Pons (tissue), 1 donor: ENCODE measurements around the gene HSD17B1.
"Not testable (repeated sequence)": the region's sequence is repeated elsewhere in the genome, so short reads cannot be mapped to it uniquely, and the experiment has no call there.

ENCODE experiments used
- DNase-seq: peaks from one replicate; pipeline ENCODE4 v3.0.0-alpha.2; 2016; ENCODE audit warnings: low spot score

The HSD17B1 gene

DNA sequence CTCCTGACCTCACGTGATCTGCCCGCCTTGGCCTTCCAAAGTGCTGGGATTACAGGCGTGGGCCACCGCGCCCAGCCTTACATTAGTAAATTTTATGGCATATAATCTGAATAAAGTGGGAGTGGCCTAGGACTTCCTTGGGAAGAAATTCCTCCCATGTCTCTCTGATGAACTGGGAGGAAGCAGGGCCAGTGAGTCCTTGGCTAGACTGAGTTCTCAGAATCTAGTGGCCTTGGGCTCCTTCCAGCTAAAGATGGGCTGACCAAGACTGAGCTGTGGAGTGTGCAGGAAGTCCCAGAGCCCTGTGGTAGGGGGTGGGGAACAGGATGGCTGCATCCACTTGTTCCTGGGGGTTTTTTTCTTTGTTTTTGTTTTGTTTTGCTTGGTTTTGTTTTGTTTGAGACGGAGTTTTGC is 26.7 kb upstream of the HSD17B1 start:
- no peak for DNase-seq

DNA sequence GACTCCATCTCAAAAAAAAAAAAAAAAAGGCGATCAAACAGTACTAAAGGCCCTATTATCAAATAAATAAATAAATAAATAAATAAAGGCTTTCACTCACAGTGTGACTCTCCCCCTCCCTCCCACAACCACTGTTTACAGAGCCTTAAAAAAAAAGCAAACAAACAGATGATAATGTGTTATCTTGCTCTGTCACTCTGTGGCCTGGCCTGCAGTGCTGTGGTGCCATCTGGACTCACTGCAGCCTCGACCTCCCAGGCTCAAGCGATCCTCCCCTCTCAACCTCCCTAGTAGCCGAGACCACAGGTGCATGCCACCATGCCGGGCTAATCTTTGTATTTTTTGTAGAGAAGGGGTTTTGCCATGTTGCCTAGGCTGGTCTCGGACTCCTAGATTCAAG is 24.8 kb upstream of the HSD17B1 start:
- no peak for DNase-seq

DNA sequence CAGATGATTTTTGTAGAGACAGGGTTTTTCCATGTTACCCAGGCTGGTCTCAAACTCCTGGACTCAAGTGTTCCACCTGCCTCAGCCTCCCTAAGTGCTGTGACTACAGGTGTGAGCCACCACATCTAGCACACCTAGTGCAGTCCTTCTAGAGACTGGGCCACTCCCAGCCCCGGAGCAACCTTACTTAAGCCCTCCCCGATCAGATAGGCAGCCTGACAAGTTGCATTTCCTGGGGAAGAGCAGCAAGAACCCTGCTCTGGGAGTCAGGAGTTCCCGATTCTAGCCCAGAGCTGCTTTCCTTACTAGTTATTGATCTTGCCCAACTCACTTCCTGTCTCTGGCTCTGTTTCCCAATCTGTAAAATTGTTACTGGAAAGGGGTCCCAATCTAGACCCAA is 23.7 kb upstream of the HSD17B1 start:
- DNase-seq = no peak

DNA sequence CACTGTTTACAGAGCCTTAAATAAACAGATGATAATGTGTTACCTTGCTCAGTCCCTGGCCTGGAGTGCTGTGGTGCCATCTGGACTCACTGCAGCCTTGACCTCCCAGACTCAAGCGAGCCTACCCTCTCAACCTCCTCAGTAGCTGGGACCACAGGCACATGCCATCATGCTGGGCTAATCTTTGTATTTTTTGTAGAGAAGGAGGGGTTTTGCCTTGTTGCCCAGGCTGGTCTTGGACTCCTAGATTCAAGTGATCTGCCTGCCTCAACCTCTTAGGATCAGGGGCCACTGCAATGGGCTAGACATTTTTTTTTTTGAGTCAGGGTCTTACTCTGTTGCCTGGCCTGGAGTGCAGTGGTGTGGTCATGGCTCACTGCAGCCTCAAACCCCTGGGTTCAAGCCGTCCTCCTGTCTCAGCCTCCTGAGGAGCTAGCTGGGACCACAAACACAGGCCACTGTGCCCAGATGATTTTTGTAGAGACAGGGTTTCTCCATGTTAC is 21.7 kb upstream of the HSD17B1 start:
- no peak for DNase-seq

DNA sequence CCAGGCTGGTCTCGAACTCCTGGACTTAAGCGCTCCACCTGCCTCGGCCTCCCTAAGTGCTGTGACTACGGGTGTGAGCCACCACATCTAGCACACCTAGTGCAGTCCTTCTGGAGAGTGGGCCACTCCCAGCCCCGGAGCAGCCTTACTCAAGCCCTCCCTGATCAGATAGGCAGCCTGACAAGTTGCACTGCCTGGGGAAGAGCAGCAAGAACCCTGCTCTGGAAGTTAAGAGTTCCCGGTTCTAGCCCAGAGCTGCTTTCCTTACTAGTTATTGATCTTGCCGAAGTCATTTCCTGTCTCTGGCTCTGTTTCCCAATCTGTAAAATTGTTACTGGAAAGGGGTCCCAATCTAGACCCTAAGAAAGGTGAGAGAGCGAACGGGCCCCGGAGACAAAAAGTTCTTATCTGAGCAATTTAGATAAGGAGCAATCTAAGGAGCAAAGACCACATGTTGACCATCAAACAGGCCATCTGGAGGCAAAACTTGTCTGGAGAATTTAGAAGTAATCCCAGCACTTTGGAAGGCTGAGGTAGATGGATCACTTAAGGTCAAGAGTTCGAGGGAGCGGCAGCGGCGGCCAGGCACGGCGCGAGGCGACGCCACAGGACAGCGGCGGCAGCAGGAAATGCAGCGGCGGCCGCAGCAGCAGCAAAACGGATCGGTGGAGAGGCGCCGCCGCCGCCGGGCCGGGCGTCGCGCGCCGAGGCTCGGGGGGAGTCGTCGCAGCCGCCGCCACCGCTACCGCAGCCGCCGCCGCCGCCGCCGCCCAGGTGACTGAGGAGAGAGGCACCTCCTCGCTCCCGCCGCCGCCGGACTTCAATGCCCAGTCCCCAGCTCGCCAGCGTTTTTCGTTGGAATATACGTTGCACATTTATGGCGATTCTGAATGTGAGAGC is 21.0 kb upstream of the HSD17B1 start:
- DNase-seq = no peak

DNA sequence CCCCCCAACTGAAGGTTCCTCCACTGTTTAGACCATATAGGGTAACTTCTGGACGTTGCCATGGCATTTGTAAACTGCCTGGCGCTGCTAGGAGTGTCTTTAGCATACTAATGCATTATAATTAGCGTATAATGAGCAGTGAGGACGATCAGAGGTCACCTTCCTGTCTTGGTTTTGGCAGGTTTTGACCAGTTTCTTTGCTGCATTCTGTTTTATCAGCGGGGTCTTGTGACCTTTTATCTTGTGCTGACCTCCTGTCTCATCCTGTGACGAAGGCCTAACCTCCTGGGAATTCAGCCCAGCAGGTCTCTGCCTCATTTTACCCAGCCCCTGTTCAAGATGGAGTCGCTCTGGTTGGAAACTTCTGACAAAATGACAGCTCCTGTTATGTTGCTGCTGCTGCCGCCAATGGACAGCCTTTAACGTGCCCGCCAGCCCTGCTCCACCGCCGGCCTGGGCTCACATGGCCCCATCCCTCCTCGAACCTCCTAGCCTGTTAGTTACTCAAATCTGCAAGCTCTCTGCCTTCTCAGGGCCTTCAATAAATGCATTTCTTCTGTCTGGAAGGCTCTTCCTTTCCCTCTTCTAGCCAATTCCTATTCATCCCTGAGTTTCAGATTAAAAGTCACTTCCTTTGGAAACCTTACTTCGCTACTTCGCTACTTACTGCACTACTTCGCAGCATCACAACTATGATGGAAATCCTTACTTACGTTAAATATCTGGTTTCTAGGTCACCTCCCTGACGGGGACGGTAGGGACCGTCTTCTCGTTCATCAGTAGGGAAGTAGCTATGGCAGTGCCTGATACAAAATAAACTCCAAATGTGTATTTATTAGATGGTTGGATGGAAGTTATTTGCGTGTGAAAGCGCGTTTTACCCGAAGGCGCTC is 17.3 kb upstream of the HSD17B1 start:
- DNase-seq = no peak

DNA sequence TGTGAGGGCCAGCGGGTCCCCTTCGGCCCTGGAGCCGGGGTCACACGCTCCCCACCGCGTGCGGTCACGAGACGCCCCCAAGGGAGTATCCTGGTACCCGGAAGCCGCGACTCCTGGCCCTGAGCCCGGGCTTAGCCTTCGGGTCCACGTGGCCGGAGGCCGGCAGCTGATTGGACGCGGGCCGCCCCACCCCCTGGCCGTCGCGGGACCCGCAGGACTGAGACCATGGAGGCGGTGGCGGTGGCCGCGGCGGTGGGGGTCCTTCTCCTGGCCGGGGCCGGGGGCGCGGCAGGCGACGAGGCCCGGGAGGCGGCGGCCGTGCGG is 16.7 kb upstream of the HSD17B1 start, which contains the start of gene NAGLU:
NAGLU (plus strand) TSS at position 194 of the 324 bp plus-strand sequence; CDS start at position 226, 32 bp downstream.
- DNase-seq = peak; percentile 93

DNA sequence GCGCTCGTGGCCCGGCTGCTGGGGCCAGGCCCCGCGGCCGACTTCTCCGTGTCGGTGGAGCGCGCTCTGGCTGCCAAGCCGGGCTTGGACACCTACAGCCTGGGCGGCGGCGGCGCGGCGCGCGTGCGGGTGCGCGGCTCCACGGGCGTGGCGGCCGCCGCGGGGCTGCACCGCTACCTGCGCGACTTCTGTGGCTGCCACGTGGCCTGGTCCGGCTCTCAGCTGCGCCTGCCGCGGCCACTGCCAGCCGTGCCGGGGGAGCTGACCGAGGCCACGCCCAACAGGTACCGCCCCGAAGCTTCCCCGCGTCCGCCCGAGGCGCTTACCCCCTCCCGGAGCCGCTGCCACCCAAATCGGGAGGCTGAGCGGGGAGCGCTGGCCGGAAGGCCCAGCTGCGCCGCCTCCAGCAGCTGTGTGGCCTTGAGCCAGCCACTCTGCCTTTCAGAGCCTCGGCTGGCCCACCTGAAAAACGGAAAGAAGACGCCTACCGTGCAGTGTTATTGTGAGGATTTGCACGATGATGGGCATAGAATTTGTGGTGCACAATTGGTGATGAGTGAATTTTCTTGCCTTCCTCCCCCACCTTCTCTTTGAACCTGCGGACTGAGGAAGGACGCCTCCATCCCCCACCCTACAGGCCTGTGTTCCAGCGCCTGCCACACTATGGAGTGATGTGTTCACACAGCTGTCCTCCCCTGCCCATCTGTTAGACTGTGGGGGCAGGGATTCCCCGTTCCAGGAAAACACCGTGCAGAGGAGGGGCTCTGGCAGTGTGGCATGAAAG is 16.2 kb upstream of the HSD17B1 start:
- DNase-seq = no peak

DNA sequence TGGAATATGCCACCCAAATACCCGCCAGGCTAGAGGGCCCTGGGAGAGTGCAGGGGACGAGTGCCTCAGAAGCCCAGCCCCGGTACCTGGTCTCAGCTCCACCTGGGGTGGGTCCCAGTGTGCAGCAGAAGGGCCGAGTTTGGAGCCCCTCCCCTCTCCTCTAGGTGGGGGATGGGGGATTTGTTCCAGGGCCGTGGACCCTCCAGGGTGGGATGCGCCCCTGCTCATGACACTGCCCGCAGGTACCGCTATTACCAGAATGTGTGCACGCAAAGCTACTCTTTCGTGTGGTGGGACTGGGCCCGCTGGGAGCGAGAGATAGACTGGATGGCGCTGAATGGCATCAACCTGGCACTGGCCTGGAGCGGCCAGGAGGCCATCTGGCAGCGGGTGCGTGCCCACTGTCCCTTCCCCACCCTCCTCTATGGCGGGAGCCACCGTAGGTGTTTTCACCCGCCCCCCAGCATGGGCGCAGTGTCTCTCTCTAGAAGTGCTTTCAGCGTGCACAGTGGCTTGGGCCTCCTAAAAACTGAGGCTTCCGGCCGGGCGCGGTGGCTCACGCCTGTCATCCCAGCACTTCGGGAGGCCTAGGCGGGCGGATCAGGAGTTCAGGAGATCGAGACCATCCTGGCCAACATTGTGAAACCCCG is 15.4 kb upstream of the HSD17B1 start:
- no peak for DNase-seq

DNA sequence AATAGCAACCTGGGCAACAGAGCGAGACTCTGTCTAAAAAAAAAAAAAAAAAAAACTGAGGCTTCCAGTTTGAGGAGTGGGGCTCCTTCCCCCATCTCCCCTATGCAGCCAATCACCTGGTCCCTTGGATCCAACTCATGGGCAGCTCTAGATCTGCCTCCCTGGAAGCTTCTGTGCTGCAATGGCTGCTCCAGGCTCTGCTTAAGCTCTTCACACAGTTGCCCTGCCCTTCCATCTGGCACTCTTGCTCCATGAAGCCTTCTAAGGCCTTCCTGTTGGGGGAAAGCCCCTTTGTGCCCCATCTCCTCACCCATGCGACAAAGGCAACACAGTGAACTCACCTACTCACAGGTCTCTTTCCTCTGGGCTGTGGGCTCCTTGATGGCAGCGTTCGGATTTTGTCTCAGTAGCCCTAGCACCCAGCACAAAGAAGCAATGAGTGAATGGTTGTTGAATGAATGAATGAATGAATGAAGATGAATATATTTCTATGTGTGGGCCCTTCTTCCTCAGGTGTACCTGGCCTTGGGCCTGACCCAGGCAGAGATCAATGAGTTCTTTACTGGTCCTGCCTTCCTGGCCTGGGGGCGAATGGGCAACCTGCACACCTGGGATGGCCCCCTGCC is 14.8 kb upstream of the HSD17B1 start:
- no peak for DNase-seq

DNA sequence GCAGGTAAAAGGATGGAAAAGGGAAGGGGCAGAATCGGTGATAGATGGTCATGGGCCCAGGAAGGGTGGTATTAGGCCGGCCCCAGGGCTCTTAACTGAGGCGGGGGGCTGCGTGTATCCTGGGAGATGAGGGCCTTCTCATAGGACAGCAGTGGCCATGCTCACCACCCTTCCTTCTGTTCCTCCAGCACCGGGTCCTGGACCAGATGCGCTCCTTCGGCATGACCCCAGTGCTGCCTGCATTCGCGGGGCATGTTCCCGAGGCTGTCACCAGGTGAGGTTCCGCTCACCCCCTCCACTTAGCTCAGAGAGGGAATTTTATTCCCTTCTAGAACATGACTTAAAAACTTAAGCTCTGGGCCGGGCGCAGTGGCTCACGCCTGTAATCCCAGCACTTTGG is 14.2 kb upstream of the HSD17B1 start:
- no peak for DNase-seq

DNA sequence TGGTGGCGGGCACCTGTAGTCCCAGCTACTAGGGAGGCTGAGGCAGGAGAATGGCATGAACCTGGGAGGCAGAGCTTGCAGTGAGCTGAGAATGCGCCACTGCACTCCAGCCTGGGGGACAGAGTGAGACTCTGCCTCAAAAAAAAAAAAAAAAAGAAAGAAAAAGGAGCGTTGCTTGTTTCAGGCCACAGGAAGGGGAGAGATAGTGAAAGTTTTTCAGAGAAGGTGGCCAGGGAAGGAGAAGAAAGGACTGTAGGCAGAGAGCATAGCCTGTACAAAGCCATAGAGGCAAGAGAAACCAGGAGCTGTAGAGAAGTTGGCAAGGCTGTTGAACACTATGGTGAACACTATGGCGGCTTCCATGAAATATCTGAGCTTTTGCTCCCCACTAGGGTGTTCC is 12.2 kb upstream of the HSD17B1 start:
- DNase-seq = not testable (repeated sequence)

DNA sequence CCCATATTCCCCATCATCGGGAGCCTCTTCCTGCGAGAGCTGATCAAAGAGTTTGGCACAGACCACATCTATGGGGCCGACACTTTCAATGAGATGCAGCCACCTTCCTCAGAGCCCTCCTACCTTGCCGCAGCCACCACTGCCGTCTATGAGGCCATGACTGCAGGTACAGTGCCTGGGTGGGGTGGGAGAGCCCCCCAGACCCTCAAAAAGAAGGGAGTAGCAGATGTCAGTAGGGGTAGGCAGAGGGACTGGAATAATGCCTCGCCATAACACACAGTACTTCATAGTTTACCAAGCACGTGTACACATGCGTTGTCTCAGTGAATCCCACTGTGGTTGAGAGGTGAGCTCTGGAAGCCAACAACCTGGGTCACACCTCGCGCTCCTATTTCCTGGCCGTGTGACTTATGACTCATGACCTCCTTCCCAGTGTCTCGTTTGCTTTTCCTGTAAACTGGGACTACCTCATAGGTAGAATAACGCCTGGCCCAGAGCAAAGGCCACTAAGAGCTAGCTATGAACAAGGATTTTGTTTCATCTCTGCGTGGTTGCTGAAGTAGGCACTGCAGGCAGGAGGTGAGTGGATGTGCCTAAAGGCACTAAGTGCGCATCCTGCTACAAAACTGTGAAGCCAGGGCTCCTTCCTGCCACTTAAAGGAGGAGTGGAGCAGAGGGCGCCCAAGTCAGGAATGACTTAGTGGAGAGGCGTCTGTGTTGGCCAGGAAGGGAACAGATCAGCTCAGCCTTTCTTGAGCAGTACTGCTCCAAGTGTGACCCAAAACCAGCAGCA is 11.5 kb upstream of the HSD17B1 start:
- no peak for DNase-seq

DNA sequence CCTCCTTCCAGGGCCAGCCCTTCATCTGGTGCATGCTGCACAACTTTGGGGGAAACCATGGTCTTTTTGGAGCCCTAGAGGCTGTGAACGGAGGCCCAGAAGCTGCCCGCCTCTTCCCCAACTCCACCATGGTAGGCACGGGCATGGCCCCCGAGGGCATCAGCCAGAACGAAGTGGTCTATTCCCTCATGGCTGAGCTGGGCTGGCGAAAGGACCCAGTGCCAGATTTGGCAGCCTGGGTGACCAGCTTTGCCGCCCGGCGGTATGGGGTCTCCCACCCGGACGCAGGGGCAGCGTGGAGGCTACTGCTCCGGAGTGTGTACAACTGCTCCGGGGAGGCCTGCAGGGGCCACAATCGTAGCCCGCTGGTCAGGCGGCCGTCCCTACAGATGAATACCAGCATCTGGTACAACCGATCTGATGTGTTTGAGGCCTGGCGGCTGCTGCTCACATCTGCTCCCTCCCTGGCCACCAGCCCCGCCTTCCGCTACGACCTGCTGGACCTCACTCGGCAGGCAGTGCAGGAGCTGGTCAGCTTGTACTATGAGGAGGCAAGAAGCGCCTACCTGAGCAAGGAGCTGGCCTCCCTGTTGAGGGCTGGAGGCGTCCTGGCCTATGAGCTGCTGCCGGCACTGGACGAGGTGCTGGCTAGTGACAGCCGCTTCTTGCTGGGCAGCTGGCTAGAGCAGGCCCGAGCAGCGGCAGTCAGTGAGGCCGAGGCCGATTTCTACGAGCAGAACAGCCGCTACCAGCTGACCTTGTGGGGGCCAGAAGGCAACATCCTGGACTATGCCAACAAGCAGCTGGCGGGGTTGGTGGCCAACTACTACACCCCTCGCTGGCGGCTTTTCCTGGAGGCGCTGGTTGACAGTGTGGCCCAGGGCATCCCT is 9.3 kb upstream of the HSD17B1 start:
- DNase-seq = no peak

DNA sequence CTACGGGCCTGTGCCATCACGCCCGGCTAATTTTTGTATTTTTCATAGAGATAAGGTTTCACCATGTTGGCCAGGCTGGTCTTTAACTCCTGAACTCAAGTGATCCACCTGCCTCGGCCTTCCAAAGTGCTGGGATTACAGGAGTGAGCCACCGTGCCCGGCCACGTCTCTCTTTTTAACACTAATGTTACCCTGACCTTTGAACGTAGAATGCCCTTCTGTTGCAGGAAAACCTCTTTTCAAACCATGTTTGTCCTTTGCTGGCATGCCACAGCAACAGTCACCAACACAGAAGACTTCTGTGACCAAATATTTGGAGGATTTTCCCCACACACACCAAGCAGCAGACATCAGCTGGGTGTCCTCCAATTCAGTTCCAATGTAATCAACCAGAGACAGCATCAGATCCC is 7.8 kb upstream of the HSD17B1 start:
- DNase-seq = no peak

DNA sequence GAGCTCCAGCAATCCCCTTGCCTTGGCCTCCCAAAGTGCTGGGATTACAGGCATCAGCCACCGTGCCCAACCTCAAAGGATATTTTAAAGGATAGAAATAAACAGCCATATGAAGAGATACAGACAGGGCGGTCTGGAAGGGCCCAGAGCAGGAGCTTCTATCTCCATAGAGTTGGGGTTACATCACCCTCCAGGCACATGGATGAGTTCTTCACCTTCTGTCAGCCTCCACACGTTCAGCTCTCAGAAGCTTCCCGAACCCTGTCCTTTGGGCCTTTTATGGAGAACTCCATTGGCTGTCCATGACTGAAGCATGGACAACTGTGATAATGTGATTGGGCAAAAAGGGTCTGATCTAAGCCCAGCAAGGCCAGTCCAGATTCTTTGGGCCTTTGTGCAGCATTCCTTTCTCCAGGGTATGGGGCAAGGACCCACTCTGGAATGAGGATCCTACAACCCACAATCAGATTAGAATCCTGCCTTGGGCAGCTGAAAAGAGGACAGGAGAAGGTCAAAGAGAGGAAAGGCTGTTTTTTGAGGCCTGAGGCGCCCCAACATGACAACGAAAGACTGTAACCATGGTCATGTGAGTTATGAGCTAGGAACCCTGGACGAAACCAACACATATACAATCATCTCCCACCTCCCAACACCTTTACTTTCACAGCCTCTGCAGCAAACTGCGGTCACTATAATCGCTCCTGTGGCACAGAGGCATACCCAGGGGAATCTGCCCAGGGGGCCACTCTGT is 6.8 kb upstream of the HSD17B1 start:
- not testable (repeated sequence) for DNase-seq

DNA sequence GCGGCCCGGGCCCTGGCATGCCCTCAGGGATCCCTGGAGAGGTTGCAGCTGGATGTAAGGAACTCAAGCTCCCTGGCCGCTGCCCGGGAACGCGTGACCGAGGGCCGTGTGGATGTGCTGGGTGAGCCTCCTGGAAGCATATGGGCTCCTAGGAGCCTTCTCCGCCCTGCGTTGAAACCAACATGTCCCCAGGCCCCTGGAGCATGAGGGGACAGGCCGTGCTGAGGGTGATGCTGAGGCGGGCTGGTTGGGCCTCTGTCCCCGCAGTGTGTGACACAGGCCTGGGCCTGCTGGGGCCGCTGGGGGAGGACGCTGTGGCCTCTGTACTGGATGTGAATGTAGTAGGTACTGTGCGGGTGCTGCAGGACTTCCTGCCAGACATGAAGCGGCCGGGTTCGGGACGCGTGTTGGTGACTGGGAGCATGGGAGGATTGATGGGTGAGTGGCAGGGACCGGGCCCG is 5.7 kb upstream of the HSD17B1 start:
- no peak for DNase-seq

DNA sequence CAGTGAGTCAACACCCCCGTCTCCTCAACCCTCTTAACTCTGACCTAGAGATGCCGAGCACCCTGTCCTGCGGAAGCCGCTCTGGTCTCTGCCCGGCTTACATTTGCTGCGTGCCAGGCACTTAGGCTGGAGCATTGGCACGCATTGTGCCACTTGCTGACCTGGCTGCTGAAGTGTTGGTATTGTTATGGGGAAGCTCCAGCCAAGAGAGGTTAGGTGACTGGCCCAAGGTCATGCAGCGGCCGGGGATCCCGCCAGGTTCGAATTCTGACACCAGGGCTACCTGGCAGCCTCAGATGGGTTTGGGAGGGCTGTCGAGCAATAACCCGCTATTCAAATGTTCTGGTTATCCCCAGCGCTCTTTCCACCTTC is 5.0 kb upstream of the HSD17B1 start:
- DNase-seq = no peak
